ENCODE data around the gene EARS2. TPM values are rescaled to one million over a fixed set of nuclear protein-coding genes. Genes with fewer than 3 reads are reported as not detected.

EARS2 gene
- total and polyA plus RNA-seq, 3 donors from 2014 or later, result 32.3 to 76.7 (median 55.9) TPM

DNA sequence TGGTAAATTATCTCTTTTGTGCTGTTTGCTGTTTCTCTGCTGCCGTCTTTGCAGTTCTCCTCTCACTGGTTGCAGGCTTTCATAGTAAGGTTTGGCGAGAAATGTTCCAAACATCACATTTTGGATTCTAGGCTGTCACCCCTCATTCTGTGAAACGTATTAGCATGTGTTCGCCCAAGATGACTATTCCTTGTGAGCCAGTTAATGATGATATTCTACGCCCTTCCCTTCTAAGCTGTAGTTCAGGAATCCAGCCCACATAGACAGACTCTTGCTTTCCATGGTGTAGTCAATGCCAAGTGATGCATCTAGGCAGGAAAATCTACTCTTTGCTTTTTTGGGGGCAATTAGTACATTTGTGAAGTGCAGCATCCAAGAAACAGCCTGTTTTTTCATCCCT is 14.7 kb upstream of the EARS2 start:
- Histone ChIP-seq H3K27me3 (no peaks in the 10 kb centered on the region), H3K4me3 (no peak overlapping the region), H3K4me1 (no peaks in the 10 kb centered on the region), H3K36me3 (ENCODE audit: low read depth, missing control alignments) (no peaks in the 10 kb centered on the region), H3K9me3 (no peaks in the 10 kb centered on the region), H3K27ac (no peak overlapping the region)
- intact Hi-C loops (cut with DNase I; ENCODE audit: low total_unique reads), result no loop called here
- 87 to 93% methylated on average over 5 of the region's 5 CpGs for WGBS, 2 donors
- TF ChIP-seq POLR2A (IDR thresholded peaks at IDR 0.05), result no peak
- TF ChIP-seq, protein P1, sequence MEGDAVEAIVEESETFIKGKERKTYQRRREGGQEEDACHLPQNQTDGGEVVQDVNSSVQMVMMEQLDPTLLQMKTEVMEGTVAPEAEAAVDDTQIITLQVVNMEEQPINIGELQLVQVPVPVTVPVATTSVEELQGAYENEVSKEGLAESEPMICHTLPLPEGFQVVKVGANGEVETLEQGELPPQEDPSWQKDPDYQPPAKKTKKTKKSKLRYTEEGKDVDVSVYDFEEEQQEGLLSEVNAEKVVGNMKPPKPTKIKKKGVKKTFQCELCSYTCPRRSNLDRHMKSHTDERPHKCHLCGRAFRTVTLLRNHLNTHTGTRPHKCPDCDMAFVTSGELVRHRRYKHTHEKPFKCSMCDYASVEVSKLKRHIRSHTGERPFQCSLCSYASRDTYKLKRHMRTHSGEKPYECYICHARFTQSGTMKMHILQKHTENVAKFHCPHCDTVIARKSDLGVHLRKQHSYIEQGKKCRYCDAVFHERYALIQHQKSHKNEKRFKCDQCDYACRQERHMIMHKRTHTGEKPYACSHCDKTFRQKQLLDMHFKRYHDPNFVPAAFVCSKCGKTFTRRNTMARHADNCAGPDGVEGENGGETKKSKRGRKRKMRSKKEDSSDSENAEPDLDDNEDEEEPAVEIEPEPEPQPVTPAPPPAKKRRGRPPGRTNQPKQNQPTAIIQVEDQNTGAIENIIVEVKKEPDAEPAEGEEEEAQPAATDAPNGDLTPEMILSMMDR (IDR thresholded peaks at IDR 0.05), result no peak
- no peak for DNase-seq

DNA sequence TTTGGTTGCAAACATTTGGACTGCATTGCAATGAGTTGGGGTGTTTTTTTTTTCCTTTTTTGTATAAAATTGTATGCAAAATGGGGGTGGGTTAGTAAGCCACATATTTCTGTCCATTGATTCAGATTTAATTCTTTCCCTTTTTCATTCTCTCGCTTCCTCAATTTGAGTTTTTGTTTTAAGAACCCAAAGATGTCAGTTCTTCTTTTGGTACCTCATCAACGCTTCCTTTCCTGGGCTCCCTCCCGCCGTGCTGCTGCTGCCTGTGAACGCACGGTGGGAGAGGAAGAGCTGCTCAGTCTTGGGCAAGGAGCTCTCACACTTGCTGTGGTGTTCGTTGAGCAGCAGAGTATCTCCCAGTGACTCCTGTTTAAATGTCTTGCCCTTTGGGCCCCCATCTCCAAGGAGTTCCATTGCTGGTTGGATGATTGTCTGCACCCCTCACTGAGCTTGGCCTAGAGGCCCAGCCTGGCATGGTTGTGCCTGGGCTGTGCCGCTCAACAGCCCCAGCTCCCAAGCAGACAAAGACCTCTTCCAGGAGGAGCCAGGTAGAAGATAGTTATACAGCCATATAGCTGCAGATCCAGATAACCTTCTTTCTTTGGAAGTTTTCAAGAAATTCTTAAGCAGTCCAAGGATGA is 14.0 kb upstream of the EARS2 start:
- peaks cover 4% of the 10 kb centered on the region for H3K4me1 ChIP-seq
- no peaks in the 10 kb centered on the region for H3K27me3 ChIP-seq
- H3K9me3 ChIP-seq, result no peaks in the 10 kb centered on the region
- no peak for TF ChIP-seq POLR2A (IDR thresholded peaks at IDR 0.05)
- TF ChIP-seq, protein P1 (IDR thresholded peaks at IDR 0.05), result no peak
- intact Hi-C loops (cut with DNase I; ENCODE audit: low total_unique reads), result no loop called here
- 79 to 92% methylated on average over 8 of the region's 8 CpGs for WGBS, 2 donors
- H3K4me3 ChIP-seq, result no peak overlapping the region
- no peak overlapping the region for H3K27ac ChIP-seq
- no peaks in the 10 kb centered on the region for H3K36me3 ChIP-seq (ENCODE audit: low read depth, missing control alignments)
- DNase-seq, result no peak

DNA sequence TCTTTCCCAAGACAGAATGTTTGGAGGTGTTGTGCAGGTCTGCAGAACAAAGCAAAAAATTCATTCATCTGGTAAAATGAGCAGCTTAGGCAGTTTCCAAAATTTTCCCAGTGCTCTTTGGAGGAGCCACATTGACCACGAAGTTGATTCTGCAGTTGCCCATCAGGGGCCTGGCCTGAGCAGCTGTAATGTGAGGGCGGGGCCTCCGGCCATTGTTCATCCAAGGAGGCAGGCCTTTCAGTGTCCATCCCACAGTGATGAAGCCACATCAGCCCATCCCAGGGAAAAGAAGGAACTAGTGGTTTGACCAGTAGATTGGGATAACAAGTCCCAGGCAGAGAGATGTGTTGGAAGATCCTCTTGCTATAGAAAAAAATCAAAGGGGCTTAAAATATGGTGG is 10.5 kb upstream of the EARS2 start:
- DNase-seq, result no peak
- 88 to 94% methylated on average over 3 of the region's 3 CpGs for WGBS, 2 donors
- Histone ChIP-seq H3K4me3 (no peak overlapping the region), H3K9me3 (no peaks in the 10 kb centered on the region), H3K27me3 (no peaks in the 10 kb centered on the region), H3K36me3 (ENCODE audit: low read depth, missing control alignments) (no peaks in the 10 kb centered on the region), H3K27ac (peak overlapping the region in 1 of 2 donors; percentile 26), H3K4me1 (peaks cover 31% of the 10 kb centered on the region)
- intact Hi-C loops (cut with DNase I; ENCODE audit: low total_unique reads), result no loop called here
- no peak for TF ChIP-seq POLR2A (IDR thresholded peaks at IDR 0.05)
- TF ChIP-seq, protein P1 (IDR thresholded peaks at IDR 0.05), result no peak

DNA sequence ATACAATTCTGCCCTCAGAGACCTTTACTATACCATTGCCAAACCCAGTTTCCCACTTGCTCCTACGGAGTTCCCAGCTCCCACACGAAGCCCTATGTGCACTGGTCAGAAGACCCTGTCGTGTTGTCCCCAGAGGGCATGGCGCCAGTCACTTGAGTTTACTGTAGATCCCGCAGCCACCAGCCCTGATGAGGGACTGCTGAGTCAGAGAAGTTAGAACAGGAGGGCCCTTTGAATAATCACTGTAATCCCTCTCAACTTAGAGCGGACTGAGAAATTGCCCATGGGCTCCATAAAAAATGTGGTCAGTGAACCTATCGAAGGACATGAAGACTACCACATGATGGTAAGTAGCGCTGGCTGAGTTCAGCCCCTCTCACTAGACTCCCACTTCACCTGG is 9.6 kb upstream of the EARS2 start:
- no peak for DNase-seq
- WGBS, 2 donors, result 90 to 97% methylated on average over 8 of the region's 8 CpGs
- TF ChIP-seq POLR2A (IDR thresholded peaks at IDR 0.05), result no peak
- TF ChIP-seq, protein P1 (IDR thresholded peaks at IDR 0.05), result no peak
- H3K4me1 ChIP-seq, result peaks cover 31% of the 10 kb centered on the region
- no peaks in the 10 kb centered on the region for H3K27me3 ChIP-seq
- H3K9me3 ChIP-seq, result no peaks in the 10 kb centered on the region
- H3K4me3 ChIP-seq, result no peak overlapping the region
- H3K27ac ChIP-seq, result peak overlapping the region; percentile 35 to 80
- intact Hi-C loops (cut with DNase I; ENCODE audit: low total_unique reads), result no loop called here
- H3K36me3 ChIP-seq (ENCODE audit: low read depth, missing control alignments), result no peaks in the 10 kb centered on the region
